Activated T-cell treated with anti-CD3 and anti-CD28 coated beads, Interleukin-2, amount 50 U/mL, for 4 hours (primary cell): ENCODE data around the gene ITPR3. TPM values are rescaled to one million over a fixed set of nuclear protein-coding genes. Genes with fewer than 3 reads are reported as not detected.
A peak's percentile ranks its signal among the peaks of the same experiment; 100 is the strongest.

ENCODE experiments used
- ATAC-seq, 2 donors: fragments of 200-7000 bp; cut with Tn5 transposase; one replicate each; pipeline ENCODE4 v1.10.0; 2021
- DNase-seq: peaks from one replicate; pipeline ENCODE4 v3.0.0-alpha.2; 2020
- H3K27me3 Mint-ChIP-seq: one replicate; pipeline ENCODE4 v1.8.0; 2021; ENCODE audit warnings: low read depth, mixed read lengths
- H3K36me3 Mint-ChIP-seq: one replicate; pipeline ENCODE4 v1.8.0; 2022; ENCODE audit warnings: mixed read lengths; ENCODE audit not compliant: insufficient read depth
- H3K4me1 Mint-ChIP-seq: one replicate; pipeline ENCODE4 v1.8.0; 2021; ENCODE audit warnings: low read depth, mixed read lengths
- H3K4me3 Mint-ChIP-seq: one replicate; pipeline ENCODE4 v1.8.0; 2021; ENCODE audit warnings: mild to moderate bottlenecking, moderate library complexity, mixed read lengths
- H3K9me3 Mint-ChIP-seq: one replicate; pipeline ENCODE4 v1.8.0; 2021; ENCODE audit warnings: mixed read lengths
- total RNA-seq, 3 donors: library from RNA; stranded (reverse); gene quantifications; one replicate each; pipeline ENCODE4 v1.2.1, GENCODE V29; 2021

Gene ITPR3
- total RNA-seq, 3 donors from 2014 or later: 34.6 to 37.2 (median 35.5) TPM

DNA sequence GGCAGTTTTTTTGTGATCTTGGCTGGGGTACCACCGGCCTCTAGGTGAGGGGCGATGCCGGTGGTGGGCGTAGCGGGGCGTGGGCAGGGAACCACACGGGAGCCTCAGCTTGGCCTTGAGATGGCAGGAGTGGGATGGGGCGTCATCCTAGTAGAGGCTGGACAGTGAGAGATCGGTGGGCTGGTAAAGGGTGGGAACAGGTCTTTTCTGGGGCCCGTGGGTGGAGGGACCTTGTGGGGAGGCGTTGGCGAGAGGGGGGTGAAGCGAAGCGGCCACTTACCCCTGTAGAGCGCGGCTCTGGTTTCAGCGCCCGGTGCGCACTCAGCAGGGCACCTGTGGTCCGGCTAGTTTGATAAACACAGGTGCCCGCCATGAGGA lies 12.0 kb downstream of the ITPR3 start:
- H3K4me1 Mint-ChIP-seq: peaks cover 53% of the 10 kb centered on the region
- peaks cover 9% of the 10 kb centered on the region for H3K36me3 Mint-ChIP-seq
- H3K9me3 Mint-ChIP-seq: no peaks in the 10 kb centered on the region
- ATAC-seq: no peak
- peak overlapping the region; percentile 79 for H3K4me3 Mint-ChIP-seq
- DNase-seq: no peak
- no peaks in the 10 kb centered on the region for H3K27me3 Mint-ChIP-seq

DNA sequence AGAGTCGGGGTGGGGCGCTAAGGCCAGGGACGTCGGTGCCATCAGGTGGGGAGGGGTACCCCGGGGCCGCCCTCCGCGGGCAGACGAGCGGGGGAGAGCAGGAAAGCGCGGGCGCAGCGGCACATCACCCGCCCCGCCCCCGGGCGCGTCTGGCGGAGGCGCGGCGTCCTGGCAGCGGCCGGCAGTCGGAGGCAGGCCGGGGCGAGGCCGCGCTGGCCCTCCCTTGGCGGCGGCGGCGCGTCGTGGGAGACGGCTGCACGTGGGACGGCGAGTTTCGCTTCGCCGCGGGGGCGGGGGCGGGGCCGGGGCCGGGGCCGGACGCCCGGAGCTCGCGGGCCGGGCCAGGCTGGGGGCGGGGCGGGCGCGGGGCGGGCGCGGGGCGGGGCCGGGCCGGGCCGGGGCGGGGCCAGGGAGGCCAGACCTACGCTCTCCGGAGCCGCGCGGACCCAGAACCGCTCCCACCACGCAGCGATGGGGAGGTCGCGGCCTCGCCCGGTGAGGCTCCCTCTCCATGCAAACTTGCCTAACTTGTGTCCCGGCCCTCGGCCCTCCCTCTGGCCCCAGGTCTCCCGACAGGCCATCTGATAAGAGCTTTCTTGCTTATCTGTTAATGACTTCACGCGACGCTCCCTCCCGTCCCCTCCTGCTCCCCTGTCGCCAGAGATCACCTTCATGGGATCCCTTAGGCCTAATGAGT lies 12.5 kb downstream of the ITPR3 start:
- DNase-seq (peak; percentile 58), ATAC-seq (peak; percentile 87 to 91)
- no peaks in the 10 kb centered on the region for H3K27me3 Mint-ChIP-seq
- H3K4me1 Mint-ChIP-seq: peaks cover 49% of the 10 kb centered on the region
- H3K36me3 Mint-ChIP-seq: peaks cover 9% of the 10 kb centered on the region
- peak overlapping the region; percentile 81 for H3K4me3 Mint-ChIP-seq
- no peaks in the 10 kb centered on the region for H3K9me3 Mint-ChIP-seq

DNA sequence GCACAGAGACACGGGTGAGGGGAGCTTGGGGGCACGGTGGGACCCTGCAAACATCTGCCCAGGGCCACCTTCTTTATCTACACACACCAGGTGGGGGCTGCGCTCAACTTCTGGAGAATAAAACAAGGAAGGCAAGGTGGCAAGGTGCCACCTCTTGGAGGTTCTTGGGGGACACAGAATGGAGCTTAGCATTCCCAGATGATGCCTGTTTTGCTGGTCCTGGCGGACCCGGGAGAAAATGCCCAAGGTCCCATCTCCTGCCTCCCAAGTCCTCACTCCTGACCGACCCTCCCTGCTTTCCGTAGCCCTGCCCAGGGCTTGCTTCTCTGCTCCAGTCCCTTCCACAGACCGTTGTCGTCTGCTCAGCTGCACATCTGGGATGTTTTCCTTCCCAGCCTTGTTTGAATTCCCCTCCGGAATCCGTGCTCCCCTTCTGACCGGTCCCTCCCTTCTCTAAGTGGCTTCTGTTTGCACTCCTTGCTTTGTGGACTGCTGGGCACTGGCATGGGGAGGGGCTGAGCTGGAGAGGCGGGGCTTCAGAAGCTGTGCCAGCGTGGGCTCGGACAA lies 13.1 kb downstream of the ITPR3 start:
- Mint-ChIP-seq H3K36me3 (peaks cover 9% of the 10 kb centered on the region), H3K4me3 (peak overlapping the region; percentile 81), H3K9me3 (no peaks in the 10 kb centered on the region), H3K4me1 (peaks cover 49% of the 10 kb centered on the region), H3K27me3 (no peaks in the 10 kb centered on the region)
- no peak for DNase-seq
- ATAC-seq: no peak

DNA sequence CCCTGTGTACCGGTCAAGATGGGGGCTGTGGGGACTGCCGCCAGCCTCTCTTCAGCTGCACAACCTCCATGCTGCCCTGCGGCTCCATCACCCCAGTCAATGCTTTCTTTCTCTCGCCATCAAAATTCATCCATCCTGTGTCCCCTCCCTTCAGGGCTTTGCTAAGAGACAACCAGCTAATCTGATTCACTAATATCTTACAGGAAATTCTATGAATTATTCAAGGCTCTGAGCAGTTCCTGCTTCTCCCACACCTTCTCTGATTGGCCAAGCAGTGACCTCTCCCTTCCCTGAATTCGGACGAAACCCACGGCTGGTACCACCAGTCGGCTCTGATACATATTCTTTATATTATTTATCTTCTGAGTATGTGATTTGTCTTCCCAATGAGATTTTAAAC lies 13.8 kb downstream of the ITPR3 start:
- Mint-ChIP-seq H3K27me3 (no peaks in the 10 kb centered on the region), H3K4me1 (peaks cover 51% of the 10 kb centered on the region), H3K36me3 (peaks cover 9% of the 10 kb centered on the region), H3K4me3 (peak overlapping the region; percentile 31), H3K9me3 (no peaks in the 10 kb centered on the region)
- no peak for ATAC-seq
- DNase-seq: no peak

- H3K9me3 Mint-ChIP-seq: no peaks in the 10 kb centered on the region
- H3K27me3 Mint-ChIP-seq: no peaks in the 10 kb centered on the region
- H3K4me3 Mint-ChIP-seq: no peak overlapping the region
- H3K36me3 Mint-ChIP-seq: peaks cover 11% of the 10 kb centered on the region
- ATAC-seq (no peak), DNase-seq (no peak)
- H3K4me1 Mint-ChIP-seq: peaks cover 45% of the 10 kb centered on the region
These were observed 15.5 kb downstream of the ITPR3 start for GRCh38 chr6:33636655-33637054.

DNA sequence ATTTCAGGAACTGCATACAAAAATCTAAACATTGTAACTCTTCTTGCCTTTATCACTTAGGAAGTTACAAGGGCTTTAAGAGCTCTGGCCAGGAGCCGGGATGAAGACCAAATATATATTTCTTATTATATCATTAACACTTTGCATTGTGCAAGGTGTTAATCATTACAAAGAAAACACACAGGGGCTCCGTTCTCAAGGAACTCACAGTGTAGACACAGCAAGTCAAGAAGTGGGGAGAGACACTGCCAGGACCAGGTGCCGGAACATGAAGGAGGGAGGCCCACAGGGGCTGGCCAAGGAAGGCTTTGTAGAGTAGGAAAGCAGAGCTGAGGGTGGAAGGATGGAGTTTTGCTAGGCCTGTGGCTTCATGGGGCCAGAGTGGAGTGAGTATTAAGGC lies 17.4 kb downstream of the ITPR3 start:
- no peak overlapping the region for H3K4me3 Mint-ChIP-seq
- ATAC-seq: no peak
- peaks cover 33% of the 10 kb centered on the region for H3K4me1 Mint-ChIP-seq
- no peaks in the 10 kb centered on the region for H3K9me3 Mint-ChIP-seq
- peaks cover 12% of the 10 kb centered on the region for H3K36me3 Mint-ChIP-seq
- H3K27me3 Mint-ChIP-seq: no peaks in the 10 kb centered on the region
- DNase-seq: no peak

DNA sequence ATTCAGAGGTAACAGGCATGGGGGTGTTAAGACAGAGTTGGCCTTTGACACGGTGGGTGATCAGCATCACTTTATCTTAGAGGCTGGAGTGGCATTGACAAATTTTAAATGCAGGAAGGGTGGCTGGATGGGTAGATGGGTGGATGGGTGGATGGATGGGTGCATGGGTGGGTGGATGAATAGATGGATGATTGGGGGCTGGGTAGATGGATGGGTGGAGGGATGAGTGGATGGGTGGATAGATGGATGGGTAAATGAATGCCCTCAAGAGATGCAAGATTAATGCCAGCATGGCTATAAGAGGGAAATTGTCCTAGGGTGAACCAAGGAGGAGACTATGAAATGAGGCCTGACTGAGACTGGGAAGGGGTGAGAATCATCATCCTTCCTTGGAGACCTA lies 18.4 kb downstream of the ITPR3 start:
- H3K27me3 Mint-ChIP-seq: no peaks in the 10 kb centered on the region

GRCh38 chr6:33640361-33640760 lies 19.2 kb downstream of the ITPR3 start:
- DNase-seq (no peak), ATAC-seq (no peak)
- Mint-ChIP-seq H3K4me3 (no peak overlapping the region), H3K4me1 (peaks cover 18% of the 10 kb centered on the region), H3K9me3 (no peaks in the 10 kb centered on the region), H3K27me3 (no peaks in the 10 kb centered on the region), H3K36me3 (peaks cover 10% of the 10 kb centered on the region)

More for the DNA sequence above, 18.4 kb downstream of the ITPR3 start:
- ATAC-seq (no peak), DNase-seq (no peak)
- Mint-ChIP-seq H3K9me3 (no peaks in the 10 kb centered on the region), H3K4me3 (no peak overlapping the region), H3K36me3 (peaks cover 12% of the 10 kb centered on the region), H3K4me1 (peaks cover 24% of the 10 kb centered on the region)

- Mint-ChIP-seq H3K4me1 (peaks cover 17% of the 10 kb centered on the region), H3K36me3 (peaks cover 10% of the 10 kb centered on the region), H3K9me3 (no peaks in the 10 kb centered on the region), H3K4me3 (no peak overlapping the region), H3K27me3 (no peaks in the 10 kb centered on the region)
- DNase-seq: no peak
- no peak for ATAC-seq
These were observed 20.0 kb downstream of the ITPR3 start for GRCh38 chr6:33641144-33641543.

DNA sequence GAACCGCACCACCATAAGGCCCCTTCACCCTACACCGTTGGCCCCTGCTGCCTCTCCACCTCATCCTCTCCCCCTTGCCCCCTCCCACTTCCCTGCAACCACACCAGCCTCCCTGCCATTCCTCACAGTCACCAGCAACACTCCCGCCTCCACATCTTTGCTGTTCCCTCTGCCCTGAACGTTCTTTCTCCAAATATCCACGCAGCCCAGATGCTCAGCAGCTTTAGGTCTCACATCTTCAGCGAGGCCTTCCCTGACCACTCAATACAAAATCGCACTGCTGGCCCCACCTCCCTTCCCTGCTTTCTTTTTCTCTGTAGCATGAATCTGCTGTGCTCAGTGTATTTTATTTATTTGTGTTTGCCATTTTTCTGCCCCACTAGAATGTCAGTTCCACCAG lies 20.5 kb downstream of the ITPR3 start:
- ATAC-seq (no peak), DNase-seq (no peak)
- Mint-ChIP-seq H3K27me3 (no peaks in the 10 kb centered on the region), H3K4me3 (no peak overlapping the region), H3K4me1 (peaks cover 12% of the 10 kb centered on the region), H3K36me3 (peaks cover 6% of the 10 kb centered on the region), H3K9me3 (no peaks in the 10 kb centered on the region)

DNA sequence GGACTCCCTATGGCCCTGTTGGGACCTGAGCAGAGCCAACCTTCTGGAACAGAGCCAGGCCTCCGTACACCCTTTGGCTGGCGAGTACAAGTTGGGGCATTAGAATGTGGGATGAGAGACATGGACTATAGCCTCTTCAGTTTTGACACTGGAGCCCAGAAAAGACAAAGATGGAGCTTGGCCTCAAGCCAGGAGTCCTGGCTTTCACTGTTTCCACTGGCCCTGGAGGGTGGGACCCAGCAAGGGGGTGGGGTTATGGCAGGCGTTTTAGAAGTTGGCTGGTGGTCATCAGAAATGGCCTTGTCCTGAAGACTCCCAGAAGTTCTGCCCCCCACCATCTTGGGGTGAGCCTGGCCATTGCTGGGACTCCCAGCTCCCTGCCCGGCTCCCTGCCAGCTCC lies 21.8 kb downstream of the ITPR3 start:
- H3K36me3 Mint-ChIP-seq: peaks cover 10% of the 10 kb centered on the region

GRCh38 chr6:33651403-33651802 lies 30.3 kb downstream of the ITPR3 start:
- no peaks in the 10 kb centered on the region for H3K27me3 Mint-ChIP-seq
- H3K9me3 Mint-ChIP-seq: no peaks in the 10 kb centered on the region
- H3K4me1 Mint-ChIP-seq: peaks cover 7% of the 10 kb centered on the region
- no peak for DNase-seq
- H3K36me3 Mint-ChIP-seq: peaks cover 20% of the 10 kb centered on the region
- ATAC-seq: no peak
- no peak overlapping the region for H3K4me3 Mint-ChIP-seq

More for the DNA sequence above, 21.8 kb downstream of the ITPR3 start:
- H3K4me3 Mint-ChIP-seq: no peak overlapping the region
- no peaks in the 10 kb centered on the region for H3K9me3 Mint-ChIP-seq
- ATAC-seq (no peak), DNase-seq (no peak)
- H3K27me3 Mint-ChIP-seq: no peaks in the 10 kb centered on the region
- H3K4me1 Mint-ChIP-seq: peaks cover 13% of the 10 kb centered on the region

- no peak for DNase-seq
- Mint-ChIP-seq H3K36me3 (peaks cover 20% of the 10 kb centered on the region), H3K4me1 (peaks cover 7% of the 10 kb centered on the region), H3K4me3 (no peak overlapping the region), H3K9me3 (no peaks in the 10 kb centered on the region), H3K27me3 (no peaks in the 10 kb centered on the region)
- ATAC-seq: no peak
These were observed 30.9 kb downstream of the ITPR3 start for GRCh38 chr6:33652002-33652401.

GRCh38 chr6:33654831-33655554 lies 33.9 kb downstream of the ITPR3 start:
- Mint-ChIP-seq H3K27me3 (no peaks in the 10 kb centered on the region), H3K36me3 (peaks cover 11% of the 10 kb centered on the region), H3K9me3 (no peaks in the 10 kb centered on the region), H3K4me1 (peaks cover 2% of the 10 kb centered on the region), H3K4me3 (no peak overlapping the region)
- DNase-seq (no peak), ATAC-seq (no peak)

DNA sequence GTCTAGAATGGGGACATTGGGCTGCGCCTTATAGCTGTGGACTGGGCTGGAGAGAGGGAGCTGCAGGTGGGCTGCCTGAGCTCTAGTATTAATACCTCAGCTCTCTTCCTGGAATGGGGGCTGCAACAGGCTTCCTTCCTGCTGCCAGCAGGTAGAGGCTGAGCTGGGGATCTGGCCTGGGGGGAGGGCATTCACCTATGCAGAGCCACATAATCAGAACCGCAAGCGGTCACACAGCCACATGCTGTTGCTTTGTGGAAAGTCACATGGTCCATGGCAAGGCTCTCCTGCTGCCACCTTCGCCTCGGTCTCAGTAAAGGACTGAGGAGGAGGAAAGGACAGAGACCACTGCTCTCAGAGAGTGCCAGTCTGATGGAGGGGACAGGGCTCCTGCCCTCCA lies 35.7 kb downstream of the ITPR3 start:
- H3K9me3 Mint-ChIP-seq: no peaks in the 10 kb centered on the region
- DNase-seq: no peak
- no peak for ATAC-seq
- no peak overlapping the region for H3K4me3 Mint-ChIP-seq
- H3K36me3 Mint-ChIP-seq: peaks cover 9% of the 10 kb centered on the region
- no peaks in the 10 kb centered on the region for H3K4me1 Mint-ChIP-seq
- no peaks in the 10 kb centered on the region for H3K27me3 Mint-ChIP-seq
